ENCODE measurements around the gene RXRA. TPM values are rescaled to one million over a fixed set of nuclear protein-coding genes. Genes with fewer than 3 reads are reported as not detected.

The RXRA gene
- total RNA-seq, 1 donor from 2014 or later: 83.3 TPM

DNA sequence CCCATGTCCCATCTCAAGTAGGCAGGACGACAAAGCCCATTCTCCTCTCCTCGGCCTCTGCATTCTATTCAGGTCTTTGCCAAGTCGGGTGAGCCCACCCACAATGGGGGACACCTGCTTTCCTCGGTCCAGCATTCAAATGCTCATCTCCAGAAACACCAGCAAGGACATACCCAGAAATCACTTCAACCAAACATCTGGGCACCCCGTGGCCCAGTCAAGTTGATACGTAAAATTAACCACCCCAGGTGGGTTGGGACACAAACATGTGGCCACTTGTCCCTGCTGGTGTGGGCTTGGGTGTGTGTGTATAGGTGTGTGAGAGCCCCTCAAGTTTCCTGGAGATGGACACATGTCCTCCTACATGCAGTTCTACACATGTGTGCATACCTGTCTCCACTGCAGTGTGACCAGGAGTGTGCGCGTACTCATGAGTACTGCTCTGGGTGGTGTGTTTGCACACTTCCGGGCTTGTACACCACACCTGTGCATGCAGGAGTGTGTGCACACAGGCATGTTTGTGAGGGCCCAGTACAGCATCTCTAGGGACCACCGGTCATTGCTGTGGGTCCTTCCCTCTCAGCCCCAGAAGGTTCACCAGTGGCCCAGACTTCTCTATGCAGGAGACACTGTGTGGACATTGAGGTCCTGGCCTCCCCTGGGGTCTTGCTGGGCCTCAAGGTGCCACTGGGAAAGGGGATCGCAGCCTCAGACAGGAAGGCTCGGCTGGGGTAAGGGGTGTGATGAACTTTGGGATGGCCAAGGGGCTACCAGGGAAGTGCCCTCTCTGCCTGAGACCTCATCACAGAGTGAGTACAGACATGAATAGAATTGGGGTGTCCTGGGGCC lies 35.4 kb upstream of the RXRA start:
- Mint-ChIP-seq H3K27me3 (ENCODE audit: unreplicated experiment) (peaks cover 7% of the 10 kb centered on the region), H3K9me3 (ENCODE audit: unreplicated experiment) (no peaks in the 10 kb centered on the region), H3K4me1 (ENCODE audit: unreplicated experiment) (no peaks in the 10 kb centered on the region), H3K4me3 (ENCODE audit: unreplicated experiment) (no peak overlapping the region), H3K27ac (ENCODE audit: unreplicated experiment) (no peak overlapping the region), H3K36me3 (ENCODE audit: low read depth, unreplicated experiment) (no peaks in the 10 kb centered on the region)
- no peak for DNase-seq (ENCODE audit: low spot score)
- TF ChIP-seq, protein P1, sequence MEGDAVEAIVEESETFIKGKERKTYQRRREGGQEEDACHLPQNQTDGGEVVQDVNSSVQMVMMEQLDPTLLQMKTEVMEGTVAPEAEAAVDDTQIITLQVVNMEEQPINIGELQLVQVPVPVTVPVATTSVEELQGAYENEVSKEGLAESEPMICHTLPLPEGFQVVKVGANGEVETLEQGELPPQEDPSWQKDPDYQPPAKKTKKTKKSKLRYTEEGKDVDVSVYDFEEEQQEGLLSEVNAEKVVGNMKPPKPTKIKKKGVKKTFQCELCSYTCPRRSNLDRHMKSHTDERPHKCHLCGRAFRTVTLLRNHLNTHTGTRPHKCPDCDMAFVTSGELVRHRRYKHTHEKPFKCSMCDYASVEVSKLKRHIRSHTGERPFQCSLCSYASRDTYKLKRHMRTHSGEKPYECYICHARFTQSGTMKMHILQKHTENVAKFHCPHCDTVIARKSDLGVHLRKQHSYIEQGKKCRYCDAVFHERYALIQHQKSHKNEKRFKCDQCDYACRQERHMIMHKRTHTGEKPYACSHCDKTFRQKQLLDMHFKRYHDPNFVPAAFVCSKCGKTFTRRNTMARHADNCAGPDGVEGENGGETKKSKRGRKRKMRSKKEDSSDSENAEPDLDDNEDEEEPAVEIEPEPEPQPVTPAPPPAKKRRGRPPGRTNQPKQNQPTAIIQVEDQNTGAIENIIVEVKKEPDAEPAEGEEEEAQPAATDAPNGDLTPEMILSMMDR (IDR thresholded peaks at IDR 0.05; ENCODE audit: unreplicated experiment): no peak

DNA sequence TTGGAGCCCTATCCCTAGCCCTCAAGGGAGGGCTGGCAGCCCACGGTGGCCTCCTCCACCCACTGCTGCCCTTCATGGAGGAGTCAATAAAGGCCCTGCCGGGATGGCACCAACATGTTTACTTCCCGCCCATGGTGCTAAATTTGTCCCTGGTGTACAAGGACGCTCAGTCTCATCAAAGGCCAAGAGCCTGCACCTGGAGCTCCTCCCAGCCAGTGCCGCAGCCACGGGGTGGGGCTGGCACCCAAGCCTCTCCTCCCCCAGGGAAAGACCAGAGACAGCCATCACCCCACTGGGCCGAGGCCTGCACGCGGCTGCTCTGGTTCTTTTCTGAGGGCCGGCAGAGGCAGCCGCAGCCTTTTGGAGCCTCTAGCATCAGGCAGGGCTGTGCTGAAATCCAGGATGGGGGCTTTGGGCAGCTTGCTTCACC lies 34.8 kb upstream of the RXRA start:
- no peak for DNase-seq (ENCODE audit: low spot score)
- Mint-ChIP-seq H3K9me3 (ENCODE audit: unreplicated experiment) (no peaks in the 10 kb centered on the region), H3K4me1 (ENCODE audit: unreplicated experiment) (no peaks in the 10 kb centered on the region), H3K27ac (ENCODE audit: unreplicated experiment) (no peak overlapping the region), H3K36me3 (ENCODE audit: low read depth, unreplicated experiment) (no peaks in the 10 kb centered on the region), H3K4me3 (ENCODE audit: unreplicated experiment) (no peak overlapping the region), H3K27me3 (ENCODE audit: unreplicated experiment) (peaks cover 7% of the 10 kb centered on the region)
- TF ChIP-seq, protein P1 (IDR thresholded peaks at IDR 0.05; ENCODE audit: unreplicated experiment): no peak

DNA sequence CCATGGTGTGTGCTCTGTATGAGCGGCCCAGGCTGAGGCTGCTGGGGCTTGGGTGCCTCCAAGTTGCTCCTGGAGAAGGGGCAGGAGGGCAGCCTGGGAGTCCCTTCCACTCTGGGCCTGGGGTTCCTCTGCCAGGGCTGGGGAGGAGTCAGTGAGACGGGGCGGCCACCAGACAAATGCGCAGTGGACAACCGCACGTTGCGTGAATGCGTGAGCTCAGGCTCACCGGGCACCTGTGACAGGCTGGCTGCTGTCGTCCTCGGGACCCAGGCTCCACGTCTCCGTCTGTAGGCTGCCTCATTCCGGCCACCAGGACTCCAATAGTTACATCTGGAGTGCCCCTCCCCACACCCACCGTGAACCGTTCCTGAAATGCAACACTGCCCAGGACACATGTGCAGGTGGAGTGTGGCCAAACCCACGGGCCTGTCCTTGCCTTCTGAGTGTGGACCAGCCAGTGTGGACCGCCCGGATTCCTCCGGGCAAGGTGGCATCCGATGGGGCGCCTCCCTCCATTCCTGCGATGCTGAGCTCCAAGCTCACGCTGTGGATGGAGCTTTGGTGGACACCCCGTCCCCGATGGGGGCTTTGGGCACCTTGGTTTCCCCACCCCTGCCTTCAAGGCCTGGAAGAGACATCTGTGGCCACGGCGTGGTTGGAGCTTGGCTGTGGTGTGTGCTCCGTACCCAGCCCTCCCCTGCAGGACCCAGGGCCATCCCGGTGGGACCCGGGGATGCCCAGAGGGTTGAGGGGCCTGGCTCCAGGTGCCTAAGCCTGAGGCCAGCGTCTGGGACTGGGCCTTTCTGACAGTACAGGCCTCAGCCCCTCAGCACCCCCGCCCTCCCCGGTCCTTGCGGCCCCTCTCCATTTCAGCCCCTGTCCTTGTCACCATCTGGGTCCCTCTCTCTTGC lies 34.0 kb upstream of the RXRA start:
- Mint-ChIP-seq H3K9me3 (ENCODE audit: unreplicated experiment) (no peaks in the 10 kb centered on the region), H3K4me3 (ENCODE audit: unreplicated experiment) (no peak overlapping the region), H3K4me1 (ENCODE audit: unreplicated experiment) (no peaks in the 10 kb centered on the region), H3K36me3 (ENCODE audit: low read depth, unreplicated experiment) (no peaks in the 10 kb centered on the region), H3K27ac (ENCODE audit: unreplicated experiment) (no peak overlapping the region), H3K27me3 (ENCODE audit: unreplicated experiment) (peaks cover 7% of the 10 kb centered on the region)
- TF ChIP-seq, protein P1 (IDR thresholded peaks at IDR 0.05; ENCODE audit: unreplicated experiment): no peak
- no peak for DNase-seq (ENCODE audit: low spot score)

DNA sequence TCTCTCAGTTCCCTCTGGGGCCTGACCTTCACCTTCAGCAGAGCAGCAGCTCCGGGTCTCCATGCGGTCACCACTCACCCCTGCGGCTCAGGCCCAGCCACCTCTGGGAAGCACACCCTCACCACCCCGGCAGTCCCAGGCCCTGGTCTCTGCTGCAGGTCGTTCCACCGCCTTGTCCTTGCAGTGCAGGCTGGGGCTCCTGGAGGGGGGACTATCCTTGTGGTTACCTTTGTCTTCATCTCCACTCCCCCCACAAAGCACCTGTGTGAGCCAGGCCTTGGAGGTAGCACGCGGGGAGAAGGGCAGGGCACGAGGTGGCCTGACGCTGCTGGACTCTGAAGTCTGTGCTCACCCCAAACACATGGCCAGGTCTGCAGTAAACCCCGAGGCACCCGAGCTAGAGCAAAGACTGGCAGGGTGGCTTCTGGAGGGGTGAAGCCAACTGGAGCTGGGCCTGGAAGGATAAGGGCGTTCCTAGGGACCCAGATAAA lies 33.2 kb upstream of the RXRA start:
- peaks cover 7% of the 10 kb centered on the region for H3K27me3 Mint-ChIP-seq (ENCODE audit: unreplicated experiment)
- TF ChIP-seq, protein P1 (IDR thresholded peaks at IDR 0.05; ENCODE audit: unreplicated experiment): no peak
- no peaks in the 10 kb centered on the region for H3K9me3 Mint-ChIP-seq (ENCODE audit: unreplicated experiment)
- no peak for DNase-seq (ENCODE audit: low spot score)
- no peak overlapping the region for H3K4me3 Mint-ChIP-seq (ENCODE audit: unreplicated experiment)
- no peaks in the 10 kb centered on the region for H3K4me1 Mint-ChIP-seq (ENCODE audit: unreplicated experiment)
- H3K36me3 Mint-ChIP-seq (ENCODE audit: low read depth, unreplicated experiment): no peaks in the 10 kb centered on the region
- no peak overlapping the region for H3K27ac Mint-ChIP-seq (ENCODE audit: unreplicated experiment)
